Epithelial cell of proximal tubule (primary cell): ENCODE data around the gene ADAMTS6. TPM values are rescaled to one million over a fixed set of nuclear protein-coding genes. Genes with fewer than 3 reads are reported as not detected.

Experiments used
- DNase-seq: peaks from one replicate; pipeline ENCODE4 v3.0.0-alpha.2; 2011; ENCODE audit warnings: low read depth
- H3K4me3 ChIP-seq: 2 replicates; pipeline ENCODE4 v1.5.1; 2011; ENCODE audit warnings: low read depth, mild to moderate bottlenecking, low read length
- CTCF ChIP-seq: conservative IDR thresholded peaks from 2 replicates; pipeline ENCODE4 v1.5.1; 2012; ENCODE audit warnings: low read depth, mild to moderate bottlenecking, low read length
- total RNA-seq: library from RNA; depleted of rRNA; stranded (reverse); fragments of >200 nt; gene quantifications from 2 replicates; pipeline ENCODE4 v1.2.3, GENCODE V29; 2015

The ADAMTS6 gene
- total RNA-seq, 1 donor from 2014 or later: 3.5 TPM

- DNase-seq: no peak
- H3K4me3 ChIP-seq: no peak overlapping the region
- no peak for TF ChIP-seq CTCF
Observed at GRCh38 chr5:65468633-65469032, 13.1 kb downstream of the ADAMTS6 start.

- TF ChIP-seq CTCF: no peak
- DNase-seq: no peak
- H3K4me3 ChIP-seq: no peak overlapping the region
Observed at GRCh38 chr5:65462139-65462705, 19.5 kb downstream of the ADAMTS6 start.

- no peak overlapping the region for H3K4me3 ChIP-seq
- no peak for TF ChIP-seq CTCF
- no peak for DNase-seq
Observed at GRCh38 chr5:65461490-65461889, 20.2 kb downstream of the ADAMTS6 start.

- no peak for DNase-seq
- no peak overlapping the region for H3K4me3 ChIP-seq
- TF ChIP-seq CTCF: no peak
Observed at GRCh38 chr5:65459995-65460394, 21.7 kb downstream of the ADAMTS6 start.

GRCh38 chr5:65455064-65455463, 26.7 kb downstream of the ADAMTS6 start:
- DNase-seq: no peak
- no peak overlapping the region for H3K4me3 ChIP-seq
- TF ChIP-seq CTCF: no peak

GRCh38 chr5:65451436-65451835, 30.3 kb downstream of the ADAMTS6 start:
- no peak for TF ChIP-seq CTCF
- DNase-seq: no peak
- no peak overlapping the region for H3K4me3 ChIP-seq

- no peak for DNase-seq
- H3K4me3 ChIP-seq: no peak overlapping the region
- TF ChIP-seq CTCF: no peak
Observed at GRCh38 chr5:65446682-65447081, 35.0 kb downstream of the ADAMTS6 start.
